Breast epithelium (tissue), 4 donors: ENCODE results near the gene CNBD2. TPM values are rescaled to one million over a fixed set of nuclear protein-coding genes. Genes with fewer than 3 reads are reported as not detected.

ENCODE experiments used
- DNase-seq, 2 donors: peaks; one replicate each; pipeline ENCODE4 v3.0.0-alpha.2; 2019; ENCODE audit warnings: low spot score in 2 of 2
- H3K27ac ChIP-seq, 2 donors: fragments of 200-600 bp; sonication (generic) in 1 of 2; one replicate each; pipeline ENCODE4 v1.5.1; 2016 to 2019; ENCODE audit warnings: mild to moderate bottlenecking in 1 of 2
- H3K27me3 ChIP-seq, 2 donors: fragments of 200-600 bp; sonication (generic) in 1 of 2; one replicate each; pipeline versions ENCODE4 v1.5.1 to v1.6.0; 2017 to 2019; ENCODE audit warnings: control low read depth in 1 of 2, mild to moderate bottlenecking in 1 of 2
- H3K36me3 ChIP-seq: fragments of 200-600 bp; one replicate; pipeline ENCODE4 v1.5.1; 2019
- H3K4me1 ChIP-seq, 2 donors: fragments of 200-600 bp; sonication (generic); one replicate each; pipeline ENCODE4 v1.5.1; 2016 to 2019; ENCODE audit warnings: control low read depth in 1 of 2
- H3K4me3 ChIP-seq, 3 donors: fragments of 200-600 bp; sonication (generic); 1 replicate in 2 of 3; 2 replicates in 1 of 3; pipeline ENCODE4 v1.5.1; 2016 to 2019; ENCODE audit warnings: mild to moderate bottlenecking in 3 of 3, moderate library complexity in 2 of 3
- H3K9me3 ChIP-seq, 2 donors: fragments of 200-600 bp; sonication (generic) in 1 of 2; one replicate each; pipeline ENCODE4 v1.5.1; 2016 to 2019; ENCODE audit warnings: control low read depth in 1 of 2
- CTCF ChIP-seq, 3 donors: fragments of 450-650 bp; IDR thresholded peaks; one replicate each; pipeline ENCODE4 v1.5.1; 2016 to 2017; ENCODE audit warnings: antibody characterized with exemption in 3 of 3, mild to moderate bottlenecking in 3 of 3, moderate library complexity in 3 of 3
- POLR2A ChIP-seq: fragments of 450-650 bp; IDR thresholded peaks from one replicate; pipeline ENCODE4 v1.6.1; 2016; ENCODE audit warnings: antibody characterized with exemption, mild to moderate bottlenecking, moderate library complexity
- POLR2AphosphoS5 ChIP-seq, 3 donors: sonication (generic); formaldehyde crosslinking; IDR thresholded peaks; one replicate each; pipeline ENCODE4 v1.6.1; 2017; ENCODE audit warnings: antibody characterized with exemption in 3 of 3
- intact Hi-C: fragments of 100-400 bp; cut with DNase I; formaldehyde crosslinking; loops from one replicate; pipeline ENCODE4 v1.15.1; 2023; ENCODE audit warnings: low total_unique reads
- total RNA-seq, 3 donors: library from RNA; depleted of rRNA; stranded (reverse); fragments of >200 nt; gene quantifications; one replicate each; pipeline ENCODE4 v1.1.0, GENCODE V29; 2016

Gene CNBD2
- total RNA-seq, 3 donors from 2014 or later = 2.2 to 6.7 (median 2.3) TPM

GRCh38 chr20:35974256-35974655 is 5.9 kb downstream of the CNBD2 start:
- TF ChIP-seq CTCF (IDR thresholded peaks at IDR 0.05) (no peak), POLR2AphosphoS5 (IDR thresholded peaks at IDR 0.05) (no peak), POLR2A (no peak)
- intact Hi-C loops = no loop called here
- H3K27me3 ChIP-seq = no peaks in the 10 kb centered on the region
- H3K36me3 ChIP-seq = no peaks in the 10 kb centered on the region
- no peak overlapping the region for H3K4me3 ChIP-seq
- no peaks in the 10 kb centered on the region for H3K4me1 ChIP-seq
- no peak for DNase-seq
- H3K27ac ChIP-seq = no peak overlapping the region
- no peaks in the 10 kb centered on the region for H3K9me3 ChIP-seq

- no peaks in the 10 kb centered on the region for H3K36me3 ChIP-seq
- no peak overlapping the region for H3K4me3 ChIP-seq
- no peaks in the 10 kb centered on the region for H3K4me1 ChIP-seq
- intact Hi-C loops = no loop called here
- H3K27ac ChIP-seq = no peak overlapping the region
- no peaks in the 10 kb centered on the region for H3K27me3 ChIP-seq
- H3K9me3 ChIP-seq = no peaks in the 10 kb centered on the region
- TF ChIP-seq POLR2A (no peak), POLR2AphosphoS5 (IDR thresholded peaks at IDR 0.05) (no peak), CTCF (IDR thresholded peaks at IDR 0.05) (no peak)
- no peak for DNase-seq
Observed at GRCh38 chr20:35975576-35976373, 7.4 kb downstream of the CNBD2 start.

DNA sequence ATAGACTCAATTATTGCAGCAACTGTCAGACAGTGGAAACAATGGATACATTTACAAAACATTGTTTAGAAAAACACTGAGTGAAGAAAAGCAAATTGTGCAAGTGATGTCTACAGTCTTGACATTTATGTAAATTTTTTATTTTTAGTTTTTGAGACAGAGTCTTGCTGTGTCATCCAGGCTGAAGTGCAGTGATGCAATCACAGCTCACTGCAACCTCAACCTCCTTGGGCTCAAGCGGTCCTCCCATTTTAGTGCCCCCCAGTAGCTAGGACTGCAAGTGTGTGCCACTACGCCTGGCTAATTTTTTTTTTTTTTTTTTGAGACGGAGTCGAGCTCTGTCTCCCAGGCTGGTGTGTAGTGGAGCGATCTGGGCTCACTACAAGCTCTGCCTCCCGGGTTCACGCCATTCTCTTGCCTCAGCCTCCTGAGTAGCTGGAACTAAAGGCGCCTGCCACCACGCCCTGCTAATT is 9.7 kb downstream of the CNBD2 start:
- H3K4me3 ChIP-seq = no peak overlapping the region
- intact Hi-C loops = no loop called here
- H3K27ac ChIP-seq = no peak overlapping the region
- no peaks in the 10 kb centered on the region for H3K36me3 ChIP-seq
- TF ChIP-seq CTCF (IDR thresholded peaks at IDR 0.05) = no peak
- TF ChIP-seq POLR2A = no peak
- TF ChIP-seq POLR2AphosphoS5 (IDR thresholded peaks at IDR 0.05) = no peak
- no peak for DNase-seq
- H3K4me1 ChIP-seq = no peaks in the 10 kb centered on the region
- no peaks in the 10 kb centered on the region for H3K27me3 ChIP-seq
- no peaks in the 10 kb centered on the region for H3K9me3 ChIP-seq

- Histone ChIP-seq H3K36me3 (no peaks in the 10 kb centered on the region), H3K9me3 (no peaks in the 10 kb centered on the region), H3K27me3 (no peaks in the 10 kb centered on the region), H3K4me1 (no peaks in the 10 kb centered on the region), H3K27ac (no peak overlapping the region), H3K4me3 (no peak overlapping the region)
- TF ChIP-seq POLR2A = no peak
- TF ChIP-seq CTCF (IDR thresholded peaks at IDR 0.05) = no peak
- no peak for TF ChIP-seq POLR2AphosphoS5 (IDR thresholded peaks at IDR 0.05)
- no peak for DNase-seq
- intact Hi-C loops = no loop called here
Observed at GRCh38 chr20:35979544-35979943, 11.2 kb downstream of the CNBD2 start.

DNA sequence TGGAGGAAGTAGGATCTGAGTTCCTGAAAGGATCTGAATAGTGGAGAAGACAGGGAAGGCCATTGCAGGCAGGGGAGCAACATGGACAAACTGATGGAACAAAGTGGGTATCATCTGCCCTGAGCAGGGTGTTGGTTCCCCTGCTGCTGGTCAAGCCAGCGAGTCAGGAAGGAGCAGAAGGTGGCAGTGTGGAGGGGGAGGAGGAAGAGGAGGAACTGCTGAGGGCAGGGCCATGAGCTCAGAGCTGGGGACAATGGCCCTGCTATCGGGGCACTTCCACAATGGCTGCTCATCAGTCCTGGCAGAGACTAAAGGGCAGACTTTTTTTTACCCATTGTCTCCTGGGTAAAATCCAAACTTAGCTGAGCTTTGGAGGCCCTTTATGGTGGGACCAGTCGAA is 13.6 kb downstream of the CNBD2 start:
- Histone ChIP-seq H3K27me3 (no peaks in the 10 kb centered on the region), H3K36me3 (no peaks in the 10 kb centered on the region), H3K4me3 (no peak overlapping the region), H3K9me3 (no peaks in the 10 kb centered on the region), H3K4me1 (no peaks in the 10 kb centered on the region), H3K27ac (no peak overlapping the region)
- TF ChIP-seq CTCF (IDR thresholded peaks at IDR 0.05) = no peak
- no peak for TF ChIP-seq POLR2A
- no peak for TF ChIP-seq POLR2AphosphoS5 (IDR thresholded peaks at IDR 0.05)
- intact Hi-C loops = no loop called here
- DNase-seq = no peak
